Umbilical cord (tissue), 2 donors: ENCODE results near the gene SIGLEC7. TPM values are rescaled to one million over a fixed set of nuclear protein-coding genes. Genes with fewer than 3 reads are reported as not detected.

ENCODE experiments used
- DNase-seq: peaks from one replicate; pipeline ENCODE4 v3.0.0-alpha.2; 2015; ENCODE audit warnings: low spot score
- total RNA-seq: library from RNA; depleted of rRNA; stranded (reverse); fragments of >200 nt; gene quantifications from one replicate; pipeline ENCODE4 v1.2.3, GENCODE V29; 2014; ENCODE audit warnings: low replicate concordance; ENCODE audit not compliant: insufficient read depth

The SIGLEC7 gene
- total RNA-seq, 1 donor from 2014 or later: 3.1 TPM

- DNase-seq: no peak
Observed at GRCh38 chr19:51168564-51169282, 26.6 kb downstream of the SIGLEC7 start.

- DNase-seq: peak; percentile 69
Observed at GRCh38 chr19:51169283-51169918, 27.3 kb downstream of the SIGLEC7 start.

- no peak for DNase-seq
Observed at GRCh38 chr19:51172223-51172622, 30.1 kb downstream of the SIGLEC7 start.

GRCh38 chr19:51173681-51174080 lies 31.6 kb downstream of the SIGLEC7 start:
- DNase-seq: no peak

- DNase-seq: no peak
Observed at GRCh38 chr19:51179256-51179655, 37.2 kb downstream of the SIGLEC7 start.

GRCh38 chr19:51181377-51181912 lies 39.3 kb downstream of the SIGLEC7 start:
- DNase-seq: no peak

GRCh38 chr19:51181913-51182419 lies 39.9 kb downstream of the SIGLEC7 start:
- no peak for DNase-seq

GRCh38 chr19:51183629-51184028 lies 41.5 kb downstream of the SIGLEC7 start:
- no peak for DNase-seq

- DNase-seq: no peak
Observed at GRCh38 chr19:51185069-51185867, 43.2 kb downstream of the SIGLEC7 start.

- DNase-seq: no peak
Observed at GRCh38 chr19:51185868-51186215, 43.7 kb downstream of the SIGLEC7 start.

GRCh38 chr19:51186323-51186722 lies 44.2 kb downstream of the SIGLEC7 start:
- no peak for DNase-seq

- no peak for DNase-seq
Observed at GRCh38 chr19:51187395-51188226, 45.5 kb downstream of the SIGLEC7 start.

GRCh38 chr19:51188227-51188559 lies 46.1 kb downstream of the SIGLEC7 start:
- no peak for DNase-seq

- no peak for DNase-seq
Observed at GRCh38 chr19:51192689-51193088, 50.6 kb downstream of the SIGLEC7 start.

GRCh38 chr19:51194527-51195315 lies 52.6 kb downstream of the SIGLEC7 start:
- peak; percentile 21 for DNase-seq

- DNase-seq: no peak
Observed at GRCh38 chr19:51195316-51195586, 53.1 kb downstream of the SIGLEC7 start.

- DNase-seq: no peak
Observed at GRCh38 chr19:51195616-51196015, 53.5 kb downstream of the SIGLEC7 start.

GRCh38 chr19:51196181-51196580 lies 54.1 kb downstream of the SIGLEC7 start:
- no peak for DNase-seq

- DNase-seq: no peak
Observed at GRCh38 chr19:51198641-51199040, 56.5 kb downstream of the SIGLEC7 start.

GRCh38 chr19:51200071-51200666 lies 58.1 kb downstream of the SIGLEC7 start:
- no peak for DNase-seq
